ENCODE data around the gene ADAMTS7. TPM values are rescaled to one million over a fixed set of nuclear protein-coding genes. Genes with fewer than 3 reads are reported as not detected.

The ADAMTS7 gene
- total RNA-seq, 1 donor = 7.5 TPM

GRCh38 chr15:78715434-78715833 is 95.8 kb downstream of the ADAMTS7 start:
- TF ChIP-seq CTCF (IDR thresholded peaks at IDR 0.05; ENCODE audit: insufficient read depth, low read length) = no peak
- no peak overlapping the region for H3K4me3 ChIP-seq (ENCODE audit: low read depth, low read length)
- DNase-seq (ENCODE audit: low read depth) = no peak

- no peak for TF ChIP-seq CTCF (IDR thresholded peaks at IDR 0.05; ENCODE audit: insufficient read depth, low read length)
- H3K4me3 ChIP-seq (ENCODE audit: low read depth, low read length) = no peak overlapping the region
- no peak for DNase-seq (ENCODE audit: low read depth)
These were observed 96.4 kb downstream of the ADAMTS7 start for GRCh38 chr15:78714890-78715289.

GRCh38 chr15:78712797-78713515 is 98.3 kb downstream of the ADAMTS7 start:
- no peak overlapping the region for H3K4me3 ChIP-seq (ENCODE audit: low read depth, low read length)
- no peak for DNase-seq (ENCODE audit: low read depth)
- no peak for TF ChIP-seq CTCF (IDR thresholded peaks at IDR 0.05; ENCODE audit: insufficient read depth, low read length)

GRCh38 chr15:78711638-78712037 is 99.6 kb downstream of the ADAMTS7 start:
- H3K4me3 ChIP-seq (ENCODE audit: low read depth, low read length) = no peak overlapping the region
- DNase-seq (ENCODE audit: low read depth) = no peak
- TF ChIP-seq CTCF (IDR thresholded peaks at IDR 0.05; ENCODE audit: insufficient read depth, low read length) = no peak

GRCh38 chr15:78709263-78709882 is 101.9 kb downstream of the ADAMTS7 start:
- DNase-seq (ENCODE audit: low read depth) = peak; percentile 39
- TF ChIP-seq CTCF (IDR thresholded peaks at IDR 0.05; ENCODE audit: insufficient read depth, low read length) = peak; percentile 92
- peak overlapping the region; percentile 50 for H3K4me3 ChIP-seq (ENCODE audit: low read depth, low read length)

Small RNAs within 50 kb of the gene (small RNA-seq; reads per million reads assigned to genes)
- gene AC022748.3 = not detected

Other genes with a start within 250 kb of the ADAMTS7 start
- 1.1 and 1.6 TPM in 2 replicates for gene CHRNA5, start 245.9 kb downstream of the ADAMTS7 start, total RNA-seq (ENCODE audit: low replicate concordance)
- under 0.01 TPM in 1 of 2 replicates, not detected in the other for gene CHRNA3, start 190.5 kb downstream of the ADAMTS7 start, total RNA-seq (ENCODE audit: low replicate concordance)
- not detected in 2 replicates for gene CHRNB4, start 170.3 kb downstream of the ADAMTS7 start, total RNA-seq (ENCODE audit: low replicate concordance)
- gene MORF4L1, start 61.4 kb upstream of the ADAMTS7 start, total RNA-seq (ENCODE audit: low replicate concordance) = 431 and 447 TPM in 2 replicates
- gene CTSH, start 133.6 kb upstream of the ADAMTS7 start, total RNA-seq (ENCODE audit: low replicate concordance) = 8.5 and 24.1 TPM in 2 replicates